HepG2 (cell line): ENCODE data around the gene ZC3H18. TPM values are rescaled to one million over a fixed set of nuclear protein-coding genes. Genes with fewer than 3 reads are reported as not detected.

ENCODE experiments used
- CBX5 ChIP-seq: sonication (generic); formaldehyde crosslinking; IDR thresholded peaks from 2 replicates; pipeline ENCODE4 v1.4.0; 2020; ENCODE audit warnings: missing genetic modification reagents, borderline replicate concordance
- CEBPZ ChIP-seq: IDR thresholded peaks from 2 replicates; pipeline ENCODE4 v1.6.1; 2012; ENCODE audit warnings: low read length, improper control_type of control experiment
- GLMP ChIP-seq: sonication (generic); formaldehyde crosslinking; IDR thresholded peaks from 2 replicates; pipeline ENCODE4 v1.9.0; 2021; ENCODE audit warnings: missing genetic modification reagents, mild to moderate bottlenecking, borderline replicate concordance
- RARG ChIP-seq: sonication (generic); formaldehyde crosslinking; IDR thresholded peaks from 2 replicates; pipeline ENCODE4 v1.4.0; 2020; ENCODE audit warnings: low read depth, mild to moderate bottlenecking, missing genetic modification reagents
- SP1 ChIP-seq, 2 experiments: fragments of 450-650 bp in 1 of 2; sonication (generic) in 1 of 2; formaldehyde crosslinking in 1 of 2; IDR thresholded peaks; 2 replicates each; pipeline versions ENCODE4 v1.4.0 to v1.6.1; 2016 to 2020; ENCODE audit warnings: missing genetic modification reagents in 1 of 2
- USF2 ChIP-seq, 2 experiments: sonication (generic) in 1 of 2; formaldehyde crosslinking in 1 of 2; IDR thresholded peaks; 2 replicates each; pipeline versions ENCODE4 v1.5.1 to v1.6.1; 2011 to 2020; ENCODE audit warnings: borderline replicate concordance in 1 of 2, low read depth in 1 of 2, low read length in 1 of 2, mild to moderate bottlenecking in 1 of 2, missing genetic modification reagents in 1 of 2, moderate library complexity in 1 of 2
- YEATS2 ChIP-seq: sonication (generic); formaldehyde crosslinking; IDR thresholded peaks from 2 replicates; pipeline ENCODE4 v1.4.0; 2020; ENCODE audit warnings: missing genetic modification reagents, borderline replicate concordance
- ZNF468 ChIP-seq: sonication (generic); formaldehyde crosslinking; IDR thresholded peaks from 2 replicates; pipeline ENCODE4 v1.8.0; 2022; ENCODE audit warnings: mild to moderate bottlenecking, moderate library complexity, missing genetic modification reagents
- ZNF792 ChIP-seq: IDR thresholded peaks from 2 replicates; pipeline ENCODE4 v1.6.1; 2016
- polyA plus RNA-seq, 8 experiments: library from polyadenylated mRNA; depleted of rRNA in 3 of 8; stranded (reverse) in 7 of 8; unstranded in 1 of 8; fragments of >200 nt; fragmentation: Illumina TruSeq in 4 of 8; extraction: Trizol in 4 of 8; gene quantifications; 2 replicates each; pipeline versions ENCODE4 v1.2.1 to v1.2.3, GENCODE V29; 2011 to 2016; ENCODE audit warnings: low read depth in 4 of 8, missing spikeins in 1 of 8, mixed read lengths in 1 of 8; ENCODE audit not compliant: insufficient read depth in 1 of 8
- total RNA-seq, 5 experiments: library from RNA; depleted of rRNA; stranded (reverse); fragments of >200 nt; fragmentation: Illumina TruSeq; extraction: Trizol; gene quantifications; 2 replicates each; pipeline ENCODE4 v1.2.3, GENCODE V29; 2016; ENCODE audit warnings: low read depth in 1 of 5

The ZC3H18 gene
- total and polyA plus RNA-seq, 2 of the 13 experiments (the other 11 are each of a cell fraction or from before 2014, with no cell fraction given), result 11.2 to 27.4 TPM

- TF ChIP-seq USF2 (IDR thresholded peaks at IDR 0.05; ENCODE audit: low read depth, low read length) (no peak), USF2 (CRISPR knock-in tag; IDR thresholded peaks at IDR 0.05; ENCODE audit: borderline replicate concordance) (no peak), ZNF468 (CRISPR knock-in tag) (no peak), ZNF792 (CRISPR knock-in tag) (no peak), CBX5 (CRISPR knock-in tag) (peak; percentile 75; the same call in 1 of the 2 replicates), CEBPZ (no peak), YEATS2 (CRISPR knock-in tag) (peak; percentile 68; the same call in 1 of the 2 replicates), RARG (CRISPR knock-in tag) (no peak), SP1 (IDR thresholded peaks at IDR 0.05) (no peak), SP1 (CRISPR knock-in tag; IDR thresholded peaks at IDR 0.05) (no peak), GLMP (no peak)
Observed at GRCh38 chr16:88527186-88527936, 42.8 kb upstream of the ZC3H18 start (continued).
